ENCODE results near the gene PRKAR1A.
"Not testable (repeated sequence)": the region's sequence is repeated elsewhere in the genome, so short reads cannot be mapped to it uniquely, and the experiment has no call there.

The PRKAR1A gene

DNA sequence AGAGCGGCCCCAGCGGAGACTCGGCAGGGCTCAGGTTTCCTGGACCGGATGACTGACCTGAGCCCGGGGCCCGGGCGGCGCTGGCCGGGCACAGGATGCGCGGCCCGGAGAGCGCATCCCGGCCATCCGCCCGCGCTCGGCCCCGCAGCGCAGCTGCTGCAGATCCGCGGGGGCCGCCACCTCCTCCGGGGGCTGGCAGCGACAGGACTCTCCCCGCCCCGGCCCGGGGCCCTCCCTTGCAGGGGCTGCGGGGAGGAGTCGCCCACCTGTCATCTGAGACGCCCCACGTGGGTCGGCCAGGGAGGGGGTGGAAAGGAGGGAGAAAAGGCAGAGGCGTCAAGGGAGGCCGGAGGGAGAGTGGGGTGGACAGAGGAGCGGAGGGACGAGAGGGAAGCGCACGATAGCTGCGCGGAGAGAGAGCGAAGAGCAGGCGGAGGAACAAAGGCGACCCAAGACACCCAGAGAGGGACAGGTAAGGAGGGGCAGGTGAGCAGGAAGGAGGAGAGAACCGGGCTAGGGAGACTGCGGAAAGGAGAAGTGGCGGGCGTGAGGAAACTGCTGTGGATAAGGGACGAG is 471 bp upstream of the PRKAR1A start:
- WGBS, 2 experiments (ENCODE audit: insufficient coverage in 2 of 2), result 1% methylated on average over 35 to 47 of the region's 49 CpGs
- Histone ChIP-seq H3K36me3 (ENCODE audit: control insufficient read depth, insufficient read depth, low read length) (peaks cover 18% of the 10 kb centered on the region), H3K4me1 (ENCODE audit: control insufficient read depth, insufficient read depth, low read length, poor library complexity, severe bottlenecking) (peaks cover 16% of the 10 kb centered on the region), H3K27ac (ENCODE audit: low read depth, low read length, severe bottlenecking) (peak overlapping the region; percentile 98), H3K4me3 (ENCODE audit: extremely low read depth, insufficient read depth, low read length, poor library complexity, severe bottlenecking) (peak overlapping the region; percentile 83), H3K9me3 (ENCODE audit: control insufficient read depth, low read length) (no peaks in the 10 kb centered on the region)

DNA sequence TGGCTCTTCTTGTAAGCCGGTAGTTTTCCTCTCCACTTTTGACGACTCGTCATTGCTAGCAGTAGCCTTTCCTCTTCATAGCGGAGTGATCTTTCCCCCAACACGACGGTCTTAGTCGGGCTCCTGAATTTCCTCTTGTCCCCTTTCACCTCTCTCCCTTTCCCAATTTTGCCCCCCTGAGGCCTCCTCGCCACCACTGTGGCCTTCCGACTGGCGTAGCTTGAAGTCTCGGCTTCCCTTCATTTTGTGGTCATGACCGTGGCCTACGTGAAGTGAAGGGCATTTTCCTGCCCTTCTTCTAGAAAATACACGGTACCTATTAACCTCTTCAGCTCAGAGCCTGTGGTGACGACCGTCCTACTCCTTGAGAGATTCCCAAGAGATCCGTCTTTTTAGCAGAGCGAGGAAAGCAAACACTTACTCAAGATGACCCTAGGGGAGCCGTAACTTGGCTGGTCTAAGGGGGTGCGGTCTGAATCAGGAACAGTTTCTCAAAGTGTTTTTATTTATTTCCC is 787 bp downstream of the PRKAR1A start:
- Histone ChIP-seq H3K27ac (ENCODE audit: low read depth, low read length, severe bottlenecking) (peak overlapping the region; percentile 98), H3K9me3 (ENCODE audit: control insufficient read depth, low read length) (peaks cover 9% of the 10 kb centered on the region), H3K36me3 (ENCODE audit: control insufficient read depth, insufficient read depth, low read length) (peaks cover 31% of the 10 kb centered on the region), H3K4me3 (ENCODE audit: extremely low read depth, insufficient read depth, low read length, poor library complexity, severe bottlenecking) (peak overlapping the region; percentile 83), H3K4me1 (ENCODE audit: control insufficient read depth, insufficient read depth, low read length, poor library complexity, severe bottlenecking) (peaks cover 16% of the 10 kb centered on the region)
- WGBS, 2 experiments (ENCODE audit: insufficient coverage in 2 of 2), result 0% methylated on average over 16 to 19 of the region's 20 CpGs

GRCh38 chr17:68513932-68514331 is 1.7 kb downstream of the PRKAR1A start:
- H3K27ac ChIP-seq (ENCODE audit: low read depth, low read length, severe bottlenecking), result no peak overlapping the region

DNA sequence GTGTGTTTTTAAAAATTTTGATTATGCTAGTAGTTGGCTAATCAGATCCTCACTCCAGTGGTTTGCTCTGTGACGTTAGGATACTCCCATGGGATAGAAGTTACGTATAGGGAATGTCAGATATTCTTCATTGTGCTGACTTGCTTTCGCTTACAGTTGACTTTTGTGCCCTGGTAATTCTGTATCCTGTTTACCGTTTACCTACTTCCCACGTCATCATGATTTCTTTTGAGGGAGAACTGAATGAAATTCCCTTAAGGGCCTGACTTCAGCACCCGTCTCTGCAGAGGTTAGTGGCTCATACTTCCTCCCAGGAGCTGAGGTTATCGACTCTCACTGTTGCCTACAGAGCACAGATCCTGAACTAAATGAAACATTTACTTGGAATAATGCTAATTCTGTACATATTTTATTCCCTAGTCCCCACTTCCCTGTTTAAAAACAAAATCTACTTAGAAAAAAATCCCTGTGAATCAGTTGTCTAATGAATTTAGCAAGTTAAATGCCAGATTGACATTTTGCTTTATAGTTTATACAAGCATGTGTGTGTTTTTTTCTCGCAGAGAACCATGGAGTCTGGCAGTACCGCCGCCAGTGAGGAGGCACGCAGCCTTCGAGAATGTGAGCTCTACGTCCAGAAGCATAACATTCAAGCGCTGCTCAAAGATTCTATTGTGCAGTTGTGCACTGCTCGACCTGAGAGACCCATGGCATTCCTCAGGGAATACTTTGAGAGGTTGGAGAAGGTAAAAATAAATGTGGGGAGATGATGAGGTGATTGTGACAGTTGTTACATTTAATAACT is 2.8 kb downstream of the PRKAR1A start:
- Histone ChIP-seq H3K4me1 (ENCODE audit: control insufficient read depth, insufficient read depth, low read length, poor library complexity, severe bottlenecking) (peaks cover 10% of the 10 kb centered on the region), H3K4me3 (ENCODE audit: extremely low read depth, insufficient read depth, low read length, poor library complexity, severe bottlenecking) (peak overlapping the region; percentile 83), H3K9me3 (ENCODE audit: control insufficient read depth, low read length) (peaks cover 14% of the 10 kb centered on the region), H3K27ac (ENCODE audit: low read depth, low read length, severe bottlenecking) (no peak overlapping the region), H3K36me3 (ENCODE audit: control insufficient read depth, insufficient read depth, low read length) (peaks cover 51% of the 10 kb centered on the region)
- 88 to 95% methylated on average over 11 to 14 of the region's 15 CpGs for WGBS, 2 experiments (ENCODE audit: insufficient coverage in 2 of 2)

More at GRCh38 chr17:68513932-68514331, 1.7 kb downstream of the PRKAR1A start:
- 32 to 37% methylated on average over 3 of the region's 3 CpGs for WGBS, 2 experiments (ENCODE audit: insufficient coverage in 2 of 2)
- H3K9me3 ChIP-seq (ENCODE audit: control insufficient read depth, low read length), result peaks cover 14% of the 10 kb centered on the region
- H3K4me3 ChIP-seq (ENCODE audit: extremely low read depth, insufficient read depth, low read length, poor library complexity, severe bottlenecking), result peak overlapping the region; percentile 83
- H3K4me1 ChIP-seq (ENCODE audit: control insufficient read depth, insufficient read depth, low read length, poor library complexity, severe bottlenecking), result peaks cover 16% of the 10 kb centered on the region
- H3K36me3 ChIP-seq (ENCODE audit: control insufficient read depth, insufficient read depth, low read length), result peaks cover 40% of the 10 kb centered on the region

DNA sequence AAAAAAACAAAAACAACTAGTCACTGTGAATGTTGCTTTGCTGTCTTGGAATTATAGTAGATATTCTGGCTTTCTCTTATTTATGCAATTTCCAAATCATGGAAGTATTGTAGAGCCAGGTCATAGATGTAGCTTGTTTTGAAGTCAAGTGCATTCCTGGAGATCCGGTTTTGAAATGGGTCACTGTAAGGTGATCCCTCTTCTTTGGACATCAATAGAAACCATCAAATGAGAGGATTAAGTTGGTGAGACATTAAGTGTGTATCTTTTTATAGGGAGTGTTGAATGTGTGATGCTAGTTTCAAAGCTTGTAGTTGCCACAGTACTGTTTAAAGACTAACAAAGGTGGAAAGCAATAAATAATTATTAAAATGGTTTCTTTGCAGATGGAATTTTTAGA is 4.5 kb downstream of the PRKAR1A start:
- Histone ChIP-seq H3K9me3 (ENCODE audit: control insufficient read depth, low read length) (peaks cover 14% of the 10 kb centered on the region), H3K4me1 (ENCODE audit: control insufficient read depth, insufficient read depth, low read length, poor library complexity, severe bottlenecking) (peaks cover 3% of the 10 kb centered on the region), H3K27ac (ENCODE audit: low read depth, low read length, severe bottlenecking) (no peak overlapping the region), H3K36me3 (ENCODE audit: control insufficient read depth, insufficient read depth, low read length) (peaks cover 68% of the 10 kb centered on the region), H3K4me3 (ENCODE audit: extremely low read depth, insufficient read depth, low read length, poor library complexity, severe bottlenecking) (no peak overlapping the region)
- WGBS, 2 experiments (ENCODE audit: insufficient coverage in 2 of 2), result no CpG with 5 or more reads among the region's 1 CpG

DNA sequence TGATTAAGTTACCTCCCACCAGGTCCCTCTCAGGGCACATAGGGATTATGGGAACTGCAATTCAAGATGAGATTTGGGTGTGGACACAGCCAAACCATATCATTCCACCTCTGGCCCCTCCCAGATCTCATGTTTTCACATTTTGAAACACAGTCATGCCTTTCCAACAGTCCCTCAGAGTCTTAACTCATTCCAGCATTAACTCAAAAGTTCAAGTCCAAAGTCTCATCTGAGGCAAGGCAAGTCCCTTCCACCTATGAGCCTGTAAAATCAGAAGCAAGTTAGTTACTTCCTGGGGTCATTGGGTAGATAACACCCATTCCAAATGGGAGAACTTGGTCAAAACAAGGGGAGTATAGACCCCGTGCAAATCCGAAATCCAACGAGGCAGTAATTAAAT is 5.4 kb downstream of the PRKAR1A start:
- H3K4me1 ChIP-seq (ENCODE audit: control insufficient read depth, insufficient read depth, low read length, poor library complexity, severe bottlenecking); H3K27ac ChIP-seq (ENCODE audit: low read depth, low read length, severe bottlenecking); H3K4me3 ChIP-seq (ENCODE audit: extremely low read depth, insufficient read depth, low read length, poor library complexity, severe bottlenecking): not testable (repeated sequence)
- 85 to 97% methylated on average over 3 of the region's 3 CpGs for WGBS, 2 experiments (ENCODE audit: insufficient coverage in 2 of 2)
- Histone ChIP-seq H3K36me3 (ENCODE audit: control insufficient read depth, insufficient read depth, low read length) (peaks cover 77% of the 10 kb centered on the region), H3K9me3 (ENCODE audit: control insufficient read depth, low read length) (peaks cover 14% of the 10 kb centered on the region)

DNA sequence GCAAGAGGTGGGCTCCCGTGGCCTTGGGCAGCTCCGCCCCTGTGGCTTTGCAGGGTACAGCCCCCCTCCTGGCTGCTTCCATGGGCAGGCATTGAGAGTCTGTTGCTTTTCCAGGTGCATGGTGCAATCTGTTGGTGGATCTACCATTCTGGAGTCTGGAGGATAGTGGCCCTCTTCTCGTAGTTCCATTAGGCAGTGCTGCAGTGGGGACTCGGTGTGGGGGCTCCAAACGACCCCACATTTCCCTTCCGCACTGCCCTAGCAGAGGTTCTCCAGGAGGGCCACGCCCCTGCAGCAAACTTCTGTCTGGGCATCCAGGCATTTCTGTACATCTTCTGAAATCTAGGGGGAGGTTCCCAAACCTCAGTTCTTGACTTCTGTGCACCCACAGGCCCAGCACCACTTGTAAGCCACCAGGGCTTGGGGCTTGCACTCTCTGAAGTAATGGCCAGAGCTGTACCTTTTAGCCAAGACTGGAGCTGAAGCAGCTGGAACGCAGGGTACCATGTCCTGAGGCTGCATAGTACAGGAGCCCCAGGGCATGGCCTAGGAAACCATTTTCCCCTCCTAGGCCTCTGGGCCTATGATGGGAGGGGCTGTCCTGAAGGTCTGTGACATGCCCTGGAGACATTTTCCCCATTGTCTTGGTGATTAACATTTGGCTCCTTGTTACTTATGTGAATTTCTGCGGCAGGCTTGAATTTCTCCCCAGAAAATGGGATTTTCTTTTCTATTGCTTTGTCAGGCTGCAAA is 6.0 kb downstream of the PRKAR1A start:
- H3K4me1 ChIP-seq (ENCODE audit: control insufficient read depth, insufficient read depth, low read length, poor library complexity, severe bottlenecking), result peaks cover 3% of the 10 kb centered on the region
- no peak overlapping the region for H3K4me3 ChIP-seq (ENCODE audit: extremely low read depth, insufficient read depth, low read length, poor library complexity, severe bottlenecking)
- H3K36me3 ChIP-seq (ENCODE audit: control insufficient read depth, insufficient read depth, low read length), result peaks cover 83% of the 10 kb centered on the region
- peaks cover 14% of the 10 kb centered on the region for H3K9me3 ChIP-seq (ENCODE audit: control insufficient read depth, low read length)
- 98% methylated on average over 7 to 9 of the region's 9 CpGs for WGBS, 2 experiments (ENCODE audit: insufficient coverage in 2 of 2)
- H3K27ac ChIP-seq (ENCODE audit: low read depth, low read length, severe bottlenecking), result no peak overlapping the region

GRCh38 chr17:68519051-68519450 is 6.8 kb downstream of the PRKAR1A start:
- Histone ChIP-seq H3K36me3 (ENCODE audit: control insufficient read depth, insufficient read depth, low read length) (peaks cover 91% of the 10 kb centered on the region), H3K9me3 (ENCODE audit: control insufficient read depth, low read length) (peaks cover 14% of the 10 kb centered on the region)
- not testable (repeated sequence) for H3K4me1 ChIP-seq (ENCODE audit: control insufficient read depth, insufficient read depth, low read length, poor library complexity, severe bottlenecking); H3K27ac ChIP-seq (ENCODE audit: low read depth, low read length, severe bottlenecking); H3K4me3 ChIP-seq (ENCODE audit: extremely low read depth, insufficient read depth, low read length, poor library complexity, severe bottlenecking)
- 100% methylated on average over 2 of the region's 3 CpGs for WGBS, 2 experiments (ENCODE audit: insufficient coverage in 2 of 2)

- Histone ChIP-seq H3K36me3 (ENCODE audit: control insufficient read depth, insufficient read depth, low read length) (peaks cover 90% of the 10 kb centered on the region), H3K9me3 (ENCODE audit: control insufficient read depth, low read length) (peaks cover 14% of the 10 kb centered on the region), H3K4me1 (ENCODE audit: control insufficient read depth, insufficient read depth, low read length, poor library complexity, severe bottlenecking) (no peaks in the 10 kb centered on the region), H3K27ac (ENCODE audit: low read depth, low read length, severe bottlenecking) (no peak overlapping the region), H3K4me3 (ENCODE audit: extremely low read depth, insufficient read depth, low read length, poor library complexity, severe bottlenecking) (no peak overlapping the region)
- WGBS, 2 experiments (ENCODE audit: insufficient coverage in 2 of 2), result 100% methylated on average over 1 of the region's 1 CpG; no CpG with 5 or more reads in 1 of the 2 experiments
These were observed 7.7 kb downstream of the PRKAR1A start for GRCh38 chr17:68519911-68520310.

DNA sequence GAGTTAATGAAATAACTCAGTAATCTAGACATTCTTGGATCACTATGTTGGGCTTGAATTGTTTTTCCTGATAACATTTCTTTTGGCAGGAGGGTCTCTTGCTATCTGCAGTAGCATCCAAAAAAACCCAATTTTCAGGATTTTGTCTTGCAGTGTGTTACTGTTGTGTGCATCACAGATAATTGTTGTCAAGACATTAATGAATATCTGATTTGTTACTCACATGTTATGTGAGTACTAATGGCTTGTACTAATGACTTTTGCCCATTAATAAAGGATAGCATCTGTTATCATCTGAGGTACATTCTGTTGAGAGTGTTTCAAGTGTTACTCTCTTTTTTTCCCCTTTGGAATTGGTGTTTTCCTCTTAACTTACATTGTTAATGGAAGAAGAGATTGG is 10.0 kb downstream of the PRKAR1A start:
- H3K4me3 ChIP-seq (ENCODE audit: extremely low read depth, insufficient read depth, low read length, poor library complexity, severe bottlenecking), result no peak overlapping the region
- H3K36me3 ChIP-seq (ENCODE audit: control insufficient read depth, insufficient read depth, low read length), result peaks cover 93% of the 10 kb centered on the region
- H3K4me1 ChIP-seq (ENCODE audit: control insufficient read depth, insufficient read depth, low read length, poor library complexity, severe bottlenecking), result no peaks in the 10 kb centered on the region
- no peak overlapping the region for H3K27ac ChIP-seq (ENCODE audit: low read depth, low read length, severe bottlenecking)
- H3K9me3 ChIP-seq (ENCODE audit: control insufficient read depth, low read length), result peaks cover 10% of the 10 kb centered on the region

Measured in mesodermal cell (in vitro differentiated cells).